ENCODE results near the gene LAMC2.

GRCh38 chr1:183287191-183287675, 101.2 kb downstream of the LAMC2 start:
- no peak for TF ChIP-seq CTCF (conservative IDR thresholded peaks at IDR 0.05; ENCODE audit: low read length)
- no peak for TF ChIP-seq EZH2phosphoT487 (IDR thresholded peaks at IDR 0.05; ENCODE audit: borderline replicate concordance, low read depth, low read length)
